GM12875 (cell line): ENCODE data around the gene SPPL2A.

Source experiments
- H3K4me3 ChIP-seq: one replicate; pipeline ENCODE4 v1.5.1; 2011; ENCODE audit warnings: low read depth, low read length, control low read depth
- CTCF ChIP-seq: IDR thresholded peaks from 2 replicates; pipeline ENCODE4 v1.5.1; 2011; ENCODE audit warnings: low read depth, mild to moderate bottlenecking, control low read depth, inconsistent platforms, low read length, moderate library complexity, borderline replicate concordance; ENCODE audit not compliant: insufficient read depth

Gene SPPL2A

DNA sequence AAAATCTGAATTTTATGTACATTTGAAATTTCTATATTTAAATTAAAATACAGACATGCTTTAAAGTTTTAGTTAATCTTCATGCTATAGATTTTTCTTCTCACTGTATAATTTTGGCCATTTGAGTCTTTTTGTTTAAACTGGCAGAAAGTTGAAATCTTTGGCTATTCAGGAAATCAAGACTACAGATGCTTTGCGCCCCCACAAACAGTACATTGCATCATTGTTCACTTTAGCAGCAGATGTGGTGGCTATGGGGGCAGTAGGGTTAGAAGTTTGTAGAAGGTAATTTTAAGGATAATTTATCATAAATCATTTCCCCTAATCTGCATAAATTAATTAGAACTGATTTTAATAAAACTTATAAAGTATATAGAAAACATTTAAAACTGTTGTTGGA lies 20.9 kb downstream of the SPPL2A start:
- no peak for TF ChIP-seq CTCF
- H3K4me3 ChIP-seq, result no peak overlapping the region

- no peak overlapping the region for H3K4me3 ChIP-seq
- TF ChIP-seq CTCF, result no peak
Measured at GRCh38 chr15:50740955-50741354, 24.6 kb downstream of the SPPL2A start.

- no peak for TF ChIP-seq CTCF
- H3K4me3 ChIP-seq, result no peak overlapping the region
Measured at GRCh38 chr15:50736823-50737222, 28.7 kb downstream of the SPPL2A start.

- TF ChIP-seq CTCF, result no peak
- H3K4me3 ChIP-seq, result no peak overlapping the region
Measured at GRCh38 chr15:50735156-50735555, 30.4 kb downstream of the SPPL2A start.

- no peak overlapping the region for H3K4me3 ChIP-seq
- no peak for TF ChIP-seq CTCF
Measured at GRCh38 chr15:50726315-50726714, 39.2 kb downstream of the SPPL2A start.

GRCh38 chr15:50718700-50719125 lies 46.8 kb downstream of the SPPL2A start:
- no peak for TF ChIP-seq CTCF
- no peak overlapping the region for H3K4me3 ChIP-seq

- TF ChIP-seq CTCF, result no peak
- no peak overlapping the region for H3K4me3 ChIP-seq
Measured at GRCh38 chr15:50712018-50712417, 53.5 kb downstream of the SPPL2A start.
